ENCODE data around the gene NRG3.

NRG3 gene

GRCh38 chr10:82176587-82176986, 301.6 kb downstream of the NRG3 start:
- Histone ChIP-seq H3K9me3 (ENCODE audit: control insufficient read depth, low read depth, low read length) (no peaks in the 10 kb centered on the region), H3K9ac (ENCODE audit: low read length) (no peak overlapping the region), H3K27ac (ENCODE audit: low read length) (no peak overlapping the region), H3K27me3 (ENCODE audit: control insufficient read depth, insufficient read depth, low read length) (no peaks in the 10 kb centered on the region), H3K4me3 (ENCODE audit: low read length) (no peak overlapping the region), H3K4me1 (ENCODE audit: control insufficient read depth, low read depth, low read length) (no peaks in the 10 kb centered on the region), H3K36me3 (ENCODE audit: control insufficient read depth, low read depth, low read length) (no peaks in the 10 kb centered on the region)

- Histone ChIP-seq H3K9ac (ENCODE audit: low read length) (no peak overlapping the region), H3K4me1 (ENCODE audit: control insufficient read depth, low read depth, low read length) (no peaks in the 10 kb centered on the region), H3K9me3 (ENCODE audit: control insufficient read depth, low read depth, low read length) (no peaks in the 10 kb centered on the region), H3K4me3 (ENCODE audit: low read length) (no peak overlapping the region), H3K36me3 (ENCODE audit: control insufficient read depth, low read depth, low read length) (no peaks in the 10 kb centered on the region), H3K27ac (ENCODE audit: low read length) (no peak overlapping the region), H3K27me3 (ENCODE audit: control insufficient read depth, insufficient read depth, low read length) (no peaks in the 10 kb centered on the region)
Measured at GRCh38 chr10:82190432-82191260, 315.7 kb downstream of the NRG3 start.

- Histone ChIP-seq H3K36me3 (ENCODE audit: control insufficient read depth, low read depth, low read length) (no peaks in the 10 kb centered on the region), H3K27ac (ENCODE audit: low read length) (no peak overlapping the region), H3K9ac (ENCODE audit: low read length) (no peak overlapping the region), H3K4me1 (ENCODE audit: control insufficient read depth, low read depth, low read length) (no peaks in the 10 kb centered on the region), H3K4me3 (ENCODE audit: low read length) (no peak overlapping the region), H3K9me3 (ENCODE audit: control insufficient read depth, low read depth, low read length) (no peaks in the 10 kb centered on the region), H3K27me3 (ENCODE audit: control insufficient read depth, insufficient read depth, low read length) (no peaks in the 10 kb centered on the region)
Measured at GRCh38 chr10:82191653-82192052, 316.7 kb downstream of the NRG3 start.

GRCh38 chr10:82192665-82193064, 317.7 kb downstream of the NRG3 start:
- Histone ChIP-seq H3K9me3 (ENCODE audit: control insufficient read depth, low read depth, low read length) (no peaks in the 10 kb centered on the region), H3K27me3 (ENCODE audit: control insufficient read depth, insufficient read depth, low read length) (no peaks in the 10 kb centered on the region), H3K4me1 (ENCODE audit: control insufficient read depth, low read depth, low read length) (no peaks in the 10 kb centered on the region), H3K9ac (ENCODE audit: low read length) (no peak overlapping the region), H3K36me3 (ENCODE audit: control insufficient read depth, low read depth, low read length) (no peaks in the 10 kb centered on the region), H3K27ac (ENCODE audit: low read length) (no peak overlapping the region), H3K4me3 (ENCODE audit: low read length) (no peak overlapping the region)

- H3K4me1 ChIP-seq (ENCODE audit: control insufficient read depth, low read depth, low read length): no peaks in the 10 kb centered on the region
- no peaks in the 10 kb centered on the region for H3K27me3 ChIP-seq (ENCODE audit: control insufficient read depth, insufficient read depth, low read length)
- H3K36me3 ChIP-seq (ENCODE audit: control insufficient read depth, low read depth, low read length): no peaks in the 10 kb centered on the region
- no peaks in the 10 kb centered on the region for H3K9me3 ChIP-seq (ENCODE audit: control insufficient read depth, low read depth, low read length)
- H3K27ac ChIP-seq (ENCODE audit: low read length): no peak overlapping the region
- no peak overlapping the region for H3K4me3 ChIP-seq (ENCODE audit: low read length)
- no peak overlapping the region for H3K9ac ChIP-seq (ENCODE audit: low read length)
Measured at GRCh38 chr10:82194419-82194818, 319.4 kb downstream of the NRG3 start.

GRCh38 chr10:82206831-82207230, 331.8 kb downstream of the NRG3 start:
- H3K9ac ChIP-seq (ENCODE audit: low read length): no peak overlapping the region
- no peak overlapping the region for H3K27ac ChIP-seq (ENCODE audit: low read length)
- no peaks in the 10 kb centered on the region for H3K9me3 ChIP-seq (ENCODE audit: control insufficient read depth, low read depth, low read length)
- no peaks in the 10 kb centered on the region for H3K36me3 ChIP-seq (ENCODE audit: control insufficient read depth, low read depth, low read length)
- no peak overlapping the region for H3K4me3 ChIP-seq (ENCODE audit: low read length)
- H3K27me3 ChIP-seq (ENCODE audit: control insufficient read depth, insufficient read depth, low read length): no peaks in the 10 kb centered on the region
- H3K4me1 ChIP-seq (ENCODE audit: control insufficient read depth, low read depth, low read length): peaks cover 12% of the 10 kb centered on the region

GRCh38 chr10:82208726-82209125, 333.7 kb downstream of the NRG3 start:
- H3K4me1 ChIP-seq (ENCODE audit: control insufficient read depth, low read depth, low read length): peaks cover 8% of the 10 kb centered on the region
- H3K27ac ChIP-seq (ENCODE audit: low read length): no peak overlapping the region
- no peak overlapping the region for H3K4me3 ChIP-seq (ENCODE audit: low read length)
- H3K9me3 ChIP-seq (ENCODE audit: control insufficient read depth, low read depth, low read length): no peaks in the 10 kb centered on the region
- H3K27me3 ChIP-seq (ENCODE audit: control insufficient read depth, insufficient read depth, low read length): no peaks in the 10 kb centered on the region
- H3K9ac ChIP-seq (ENCODE audit: low read length): no peak overlapping the region
- no peaks in the 10 kb centered on the region for H3K36me3 ChIP-seq (ENCODE audit: control insufficient read depth, low read depth, low read length)

- no peak overlapping the region for H3K4me3 ChIP-seq (ENCODE audit: low read length)
- peaks cover 8% of the 10 kb centered on the region for H3K4me1 ChIP-seq (ENCODE audit: control insufficient read depth, low read depth, low read length)
- no peak overlapping the region for H3K9ac ChIP-seq (ENCODE audit: low read length)
- H3K36me3 ChIP-seq (ENCODE audit: control insufficient read depth, low read depth, low read length): no peaks in the 10 kb centered on the region
- no peaks in the 10 kb centered on the region for H3K9me3 ChIP-seq (ENCODE audit: control insufficient read depth, low read depth, low read length)
- no peak overlapping the region for H3K27ac ChIP-seq (ENCODE audit: low read length)
- no peaks in the 10 kb centered on the region for H3K27me3 ChIP-seq (ENCODE audit: control insufficient read depth, insufficient read depth, low read length)
Measured at GRCh38 chr10:82210331-82210730, 335.3 kb downstream of the NRG3 start.

GRCh38 chr10:82211346-82211745, 336.4 kb downstream of the NRG3 start:
- Histone ChIP-seq H3K4me1 (ENCODE audit: control insufficient read depth, low read depth, low read length) (peaks cover 8% of the 10 kb centered on the region), H3K27me3 (ENCODE audit: control insufficient read depth, insufficient read depth, low read length) (no peaks in the 10 kb centered on the region), H3K27ac (ENCODE audit: low read length) (no peak overlapping the region), H3K9me3 (ENCODE audit: control insufficient read depth, low read depth, low read length) (no peaks in the 10 kb centered on the region), H3K9ac (ENCODE audit: low read length) (no peak overlapping the region), H3K36me3 (ENCODE audit: control insufficient read depth, low read depth, low read length) (no peaks in the 10 kb centered on the region), H3K4me3 (ENCODE audit: low read length) (no peak overlapping the region)

- H3K27ac ChIP-seq (ENCODE audit: low read length): no peak overlapping the region
- no peak overlapping the region for H3K9ac ChIP-seq (ENCODE audit: low read length)
- no peaks in the 10 kb centered on the region for H3K36me3 ChIP-seq (ENCODE audit: control insufficient read depth, low read depth, low read length)
- no peaks in the 10 kb centered on the region for H3K27me3 ChIP-seq (ENCODE audit: control insufficient read depth, insufficient read depth, low read length)
- H3K9me3 ChIP-seq (ENCODE audit: control insufficient read depth, low read depth, low read length): no peaks in the 10 kb centered on the region
- peaks cover 8% of the 10 kb centered on the region for H3K4me1 ChIP-seq (ENCODE audit: control insufficient read depth, low read depth, low read length)
- H3K4me3 ChIP-seq (ENCODE audit: low read length): no peak overlapping the region
Measured at GRCh38 chr10:82212753-82213152, 337.8 kb downstream of the NRG3 start.

- Histone ChIP-seq H3K36me3 (ENCODE audit: control insufficient read depth, low read depth, low read length) (no peaks in the 10 kb centered on the region), H3K9ac (ENCODE audit: low read length) (no peak overlapping the region), H3K9me3 (ENCODE audit: control insufficient read depth, low read depth, low read length) (no peaks in the 10 kb centered on the region), H3K27me3 (ENCODE audit: control insufficient read depth, insufficient read depth, low read length) (no peaks in the 10 kb centered on the region), H3K4me3 (ENCODE audit: low read length) (no peak overlapping the region), H3K27ac (ENCODE audit: low read length) (no peak overlapping the region), H3K4me1 (ENCODE audit: control insufficient read depth, low read depth, low read length) (peaks cover under 1% of the 10 kb centered on the region)
Measured at GRCh38 chr10:82213784-82214183, 338.8 kb downstream of the NRG3 start.

- H3K4me3 ChIP-seq (ENCODE audit: low read length): no peak overlapping the region
- H3K36me3 ChIP-seq (ENCODE audit: control insufficient read depth, low read depth, low read length): no peaks in the 10 kb centered on the region
- no peaks in the 10 kb centered on the region for H3K4me1 ChIP-seq (ENCODE audit: control insufficient read depth, low read depth, low read length)
- no peak overlapping the region for H3K27ac ChIP-seq (ENCODE audit: low read length)
- H3K27me3 ChIP-seq (ENCODE audit: control insufficient read depth, insufficient read depth, low read length): no peaks in the 10 kb centered on the region
- H3K9me3 ChIP-seq (ENCODE audit: control insufficient read depth, low read depth, low read length): no peaks in the 10 kb centered on the region
- H3K9ac ChIP-seq (ENCODE audit: low read length): no peak overlapping the region
Measured at GRCh38 chr10:82221056-82221455, 346.1 kb downstream of the NRG3 start.

Measured in iPS-18a (cell line).